Tibial nerve (tissue), 4 donors: ENCODE measurements around the gene PSRC1.

Experiments
- CTCF ChIP-seq, 5 experiments: fragments of 200-600 bp in 3 of 5; fragments of 450-650 bp in 2 of 5; sonication (generic) in 3 of 5; IDR thresholded peaks; one replicate each; pipeline ENCODE4 v1.5.1; 2016 to 2019; ENCODE audit warnings: antibody characterized with exemption in 5 of 5, mild to moderate bottlenecking in 3 of 5, moderate library complexity in 2 of 5
- EP300 ChIP-seq, 2 donors: sonication (generic); formaldehyde crosslinking; IDR thresholded peaks; one replicate each; pipeline ENCODE4 v1.6.1; 2017; ENCODE audit warnings: antibody characterized with exemption in 2 of 2, mild to moderate bottlenecking in 1 of 2

DNA sequence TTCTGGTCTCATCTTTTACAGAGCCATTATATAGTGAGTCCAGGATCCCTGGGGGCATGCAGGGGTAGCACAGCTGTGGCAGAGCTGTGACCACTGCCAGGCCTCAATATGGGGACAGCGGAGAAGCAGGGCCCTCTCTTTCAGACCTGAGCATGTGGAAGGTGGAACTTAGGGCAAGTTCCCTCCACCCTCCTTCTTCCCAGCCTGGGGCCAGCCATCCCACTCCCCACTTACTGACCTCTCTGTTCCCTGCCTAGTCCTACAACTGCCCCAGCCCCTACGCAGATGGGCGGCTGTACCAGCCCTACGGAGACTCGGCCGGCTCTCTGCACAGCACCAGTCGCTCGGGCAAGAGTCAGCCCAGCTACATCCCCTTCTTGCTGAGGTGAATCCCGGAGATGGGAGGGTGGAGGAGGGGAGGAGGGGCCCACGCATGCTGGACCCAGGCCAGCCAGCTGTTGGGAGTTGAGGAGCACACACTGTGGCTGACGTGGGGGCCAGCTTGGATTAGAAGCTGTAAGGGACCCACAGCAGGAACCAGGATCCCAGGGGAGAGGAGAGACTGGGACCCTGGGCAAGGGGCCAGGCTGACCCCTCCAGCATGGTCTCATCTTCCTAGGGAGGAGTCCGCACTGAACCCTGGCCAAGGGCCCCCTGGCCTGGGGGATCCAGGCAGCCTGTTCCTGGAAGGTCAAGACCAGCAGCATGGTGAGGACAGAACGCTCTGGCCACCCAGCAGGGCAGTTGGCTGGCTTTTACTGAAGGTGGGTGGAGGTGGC is 10.7 kb downstream of the PSRC1 start:
- TF ChIP-seq EP300 (IDR thresholded peaks at IDR 0.05), result no peak
- no peak for TF ChIP-seq CTCF (IDR thresholded peaks at IDR 0.05)
